Loucy (cell line): Measurements from ENCODE around the gene BRD3OS.

Source experiments
- CTCF ChIP-seq: fragments of 200-600 bp; sonication (generic); conservative IDR thresholded peaks from 2 replicates; pipeline ENCODE4 v1.5.1; 2014; ENCODE audit warnings: mild to moderate bottlenecking, antibody characterized with exemption, low read length
- EZH2phosphoT487 ChIP-seq: fragments of 200-600 bp; IDR thresholded peaks from 2 replicates; pipeline ENCODE4 v1.6.1; 2018; ENCODE audit warnings: antibody characterized with exemption, mild to moderate bottlenecking, moderate library complexity, borderline replicate concordance

GRCh38 chr9:134024828-134025605 lies at the start of gene BRD3OS:
- TF ChIP-seq CTCF = no peak
- TF ChIP-seq EZH2phosphoT487 = no peak
